Endodermal cell (in vitro differentiated cells): ENCODE results near the gene KAZN. TPM values are rescaled to one million over a fixed set of nuclear protein-coding genes. Genes with fewer than 3 reads are reported as not detected.
A peak's percentile ranks its signal among the peaks of the same experiment; 100 is the strongest.

Source experiments
- DNase-seq: peaks from one replicate; pipeline ENCODE4 v3.0.0-alpha.2; 2017
- H3K27ac ChIP-seq: 2 replicates; pipeline ENCODE4 v1.5.1; 2013; ENCODE audit warnings: mild to moderate bottlenecking, low read depth, low read length, moderate library complexity
- H3K27me3 ChIP-seq: 2 replicates; pipeline ENCODE4 v1.6.1; 2013; ENCODE audit warnings: mild to moderate bottlenecking, low read length, moderate library complexity; ENCODE audit not compliant: insufficient read depth, control insufficient read depth, poor library complexity, severe bottlenecking
- H3K36me3 ChIP-seq: 2 replicates; pipeline ENCODE4 v1.7.0; 2013; ENCODE audit warnings: mild to moderate bottlenecking, low read length, moderate library complexity; ENCODE audit not compliant: control insufficient read depth, insufficient read depth
- H3K4me1 ChIP-seq: one replicate; pipeline ENCODE4 v1.7.0; 2013; ENCODE audit warnings: low read length; ENCODE audit not compliant: control insufficient read depth, insufficient read depth
- H3K4me3 ChIP-seq: 2 replicates; pipeline ENCODE4 v1.5.1; 2013; ENCODE audit warnings: mild to moderate bottlenecking, low read length, moderate library complexity
- H3K9ac ChIP-seq: 2 replicates; pipeline ENCODE4 v1.6.1; 2013; ENCODE audit warnings: mild to moderate bottlenecking, low read length, moderate library complexity; ENCODE audit not compliant: poor library complexity, severe bottlenecking; ENCODE audit errors: extremely low read depth
- H3K9me3 ChIP-seq: 2 replicates; pipeline ENCODE4 v1.6.1; 2013; ENCODE audit warnings: mild to moderate bottlenecking, low read length, moderate library complexity; ENCODE audit not compliant: control insufficient read depth
- H3K27ac Mint-ChIP-seq: 2 replicates; pipeline ENCODE4 v1.8.0; 2020; ENCODE audit warnings: mixed read lengths
- H3K27me3 Mint-ChIP-seq: 2 replicates; pipeline ENCODE4 v1.8.0; 2021; ENCODE audit warnings: mild to moderate bottlenecking, mixed read lengths; ENCODE audit not compliant: insufficient read depth
- H3K36me3 Mint-ChIP-seq: 2 replicates; pipeline ENCODE4 v1.8.0; 2020; ENCODE audit warnings: low read depth, mixed read lengths
- H3K4me1 Mint-ChIP-seq: 2 replicates; pipeline ENCODE4 v1.8.0; 2020; ENCODE audit warnings: mixed read lengths
- H3K4me3 Mint-ChIP-seq: 2 replicates; pipeline ENCODE4 v1.8.0; 2020; ENCODE audit warnings: mild to moderate bottlenecking, moderate library complexity, mixed read lengths
- H3K9me3 Mint-ChIP-seq: 2 replicates; pipeline ENCODE4 v1.8.0; 2020; ENCODE audit warnings: mild to moderate bottlenecking, mixed read lengths
- WGBS, 2 experiments: methylation state at CpG; one replicate each; pipeline versions ENCODE4 v1.1.5 to v1.1.7; 2013; ENCODE audit warnings: missing lambda C conversion rate in 2 of 2, mixed read lengths in 1 of 2; ENCODE audit not compliant: insufficient coverage in 1 of 2, insufficient read length in 1 of 2; 5-methylcytosine and 5-hydroxymethylcytosine counted together
- total RNA-seq, 2 donors: library from RNA; stranded (reverse); fragmentation: NEBNext Ultra II Directional in 1 of 2; extraction: Animal tissue kit (Norgen Biotek cat#: 25700) in 1 of 2; gene quantifications; 2 replicates in 1 of 2; 3 replicates in 1 of 2; pipeline ENCODE4 v1.2.1, GENCODE V29; 2021
- TF ChIP-seq, protein P1 (sequence below): fragments of 200-600 bp; sonication (generic); conservative IDR thresholded peaks from 2 replicates; pipeline ENCODE4 v1.5.0; 2021; ENCODE audit warnings: antibody characterized with exemption, mild to moderate bottlenecking

KAZN gene
- total RNA-seq, 2 donors from 2014 or later = 12.4 to 13.9 TPM

DNA sequence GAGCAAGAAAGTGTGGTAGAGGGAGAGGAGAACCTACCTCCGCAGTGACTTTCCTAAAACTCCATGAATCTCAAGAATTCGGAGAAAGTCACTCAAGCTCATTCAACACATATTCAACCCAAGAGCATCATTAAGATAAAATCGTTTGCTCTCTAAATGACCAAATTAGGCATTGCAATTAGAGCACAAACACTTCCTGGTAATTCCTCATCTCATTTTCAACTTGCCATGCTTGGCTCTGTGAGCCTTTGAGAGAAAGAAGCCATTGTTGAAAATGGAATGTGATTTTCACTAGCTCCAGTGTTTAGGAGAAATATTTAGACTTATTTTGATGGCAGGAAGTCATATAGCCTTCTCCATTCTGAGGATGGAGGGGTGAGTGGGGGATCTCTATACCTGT lies 52.5 kb downstream of the KAZN start:
- H3K4me1 ChIP-seq = peaks cover 24% of the 10 kb centered on the region
- WGBS, 2 experiments = 50% methylated on average over 1 to 3 of the region's 3 CpGs
- Mint-ChIP-seq H3K36me3 (no peaks in the 10 kb centered on the region), H3K27ac (peak overlapping the region; percentile 33), H3K4me3 (no peak overlapping the region), H3K4me1 (peaks cover 51% of the 10 kb centered on the region), H3K27me3 (no peaks in the 10 kb centered on the region), H3K9me3 (peaks cover under 1% of the 10 kb centered on the region)
- no peaks in the 10 kb centered on the region for H3K36me3 ChIP-seq
- no peak overlapping the region for H3K27ac ChIP-seq
- H3K27me3 ChIP-seq = no peaks in the 10 kb centered on the region
- H3K9me3 ChIP-seq = no peaks in the 10 kb centered on the region
- TF ChIP-seq, protein P1, sequence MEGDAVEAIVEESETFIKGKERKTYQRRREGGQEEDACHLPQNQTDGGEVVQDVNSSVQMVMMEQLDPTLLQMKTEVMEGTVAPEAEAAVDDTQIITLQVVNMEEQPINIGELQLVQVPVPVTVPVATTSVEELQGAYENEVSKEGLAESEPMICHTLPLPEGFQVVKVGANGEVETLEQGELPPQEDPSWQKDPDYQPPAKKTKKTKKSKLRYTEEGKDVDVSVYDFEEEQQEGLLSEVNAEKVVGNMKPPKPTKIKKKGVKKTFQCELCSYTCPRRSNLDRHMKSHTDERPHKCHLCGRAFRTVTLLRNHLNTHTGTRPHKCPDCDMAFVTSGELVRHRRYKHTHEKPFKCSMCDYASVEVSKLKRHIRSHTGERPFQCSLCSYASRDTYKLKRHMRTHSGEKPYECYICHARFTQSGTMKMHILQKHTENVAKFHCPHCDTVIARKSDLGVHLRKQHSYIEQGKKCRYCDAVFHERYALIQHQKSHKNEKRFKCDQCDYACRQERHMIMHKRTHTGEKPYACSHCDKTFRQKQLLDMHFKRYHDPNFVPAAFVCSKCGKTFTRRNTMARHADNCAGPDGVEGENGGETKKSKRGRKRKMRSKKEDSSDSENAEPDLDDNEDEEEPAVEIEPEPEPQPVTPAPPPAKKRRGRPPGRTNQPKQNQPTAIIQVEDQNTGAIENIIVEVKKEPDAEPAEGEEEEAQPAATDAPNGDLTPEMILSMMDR = no peak
- DNase-seq = no peak
- H3K9ac ChIP-seq = no peak overlapping the region
- H3K4me3 ChIP-seq = peak overlapping the region; percentile 8

DNA sequence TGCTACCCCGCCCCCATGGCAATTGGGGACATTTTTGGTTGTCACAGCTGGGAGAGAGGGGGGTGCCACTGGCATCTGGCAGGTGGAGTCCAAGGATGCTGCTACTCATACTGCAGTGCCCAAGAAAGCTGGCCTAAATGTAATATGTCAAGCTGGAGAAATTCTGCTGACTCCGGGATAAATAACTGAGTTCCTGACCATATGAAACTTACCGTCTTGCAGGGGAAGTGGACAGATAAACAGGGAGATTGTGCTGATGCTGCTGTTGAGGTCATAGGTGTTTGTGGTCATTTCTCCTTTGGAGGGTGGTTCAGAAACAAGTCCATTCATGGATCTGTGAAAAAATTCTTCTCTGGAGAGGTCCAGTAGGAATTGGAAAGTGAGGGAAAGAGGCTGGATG lies 54.4 kb downstream of the KAZN start:
- Histone ChIP-seq H3K4me1 (peaks cover 27% of the 10 kb centered on the region), H3K4me3 (no peak overlapping the region), H3K9me3 (no peaks in the 10 kb centered on the region), H3K27me3 (no peaks in the 10 kb centered on the region), H3K36me3 (no peaks in the 10 kb centered on the region), H3K9ac (no peak overlapping the region), H3K27ac (no peak overlapping the region)
- Mint-ChIP-seq H3K27me3 (no peaks in the 10 kb centered on the region), H3K4me1 (peaks cover 50% of the 10 kb centered on the region), H3K9me3 (no peaks in the 10 kb centered on the region), H3K27ac (no peak overlapping the region), H3K4me3 (no peak overlapping the region), H3K36me3 (no peaks in the 10 kb centered on the region)
- TF ChIP-seq, protein P1 = no peak
- DNase-seq = no peak
- 97% methylated on average over 3 of the region's 3 CpGs for WGBS, 2 experiments

DNA sequence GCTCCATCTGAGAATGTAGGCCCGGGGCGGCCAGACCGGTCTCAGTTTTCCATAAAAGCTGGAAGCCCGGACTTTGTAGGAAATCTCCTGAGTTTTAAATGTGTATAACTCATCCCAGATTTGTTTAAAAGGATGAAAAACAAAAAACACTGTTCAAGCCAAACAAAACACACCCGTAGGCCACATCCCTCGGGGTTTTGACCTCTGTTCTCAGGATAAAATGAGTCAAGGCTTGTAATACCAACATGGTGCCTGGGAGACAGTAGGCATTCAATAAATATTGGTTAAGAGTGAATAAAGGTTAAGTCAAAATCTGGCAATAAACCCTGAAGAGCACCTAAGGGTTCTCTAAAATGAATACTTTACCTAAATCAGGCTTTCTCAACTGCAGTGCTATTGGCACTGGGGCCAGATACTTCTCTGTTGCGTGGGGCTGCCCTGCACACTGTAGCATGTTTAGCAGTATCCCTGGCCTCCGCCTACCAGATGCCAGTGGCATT lies 55.0 kb downstream of the KAZN start:
- H3K27me3 Mint-ChIP-seq = no peaks in the 10 kb centered on the region
- WGBS, 2 experiments = 96 to 98% methylated on average over 4 to 8 of the region's 8 CpGs
- no peaks in the 10 kb centered on the region for H3K9me3 Mint-ChIP-seq
- H3K4me1 Mint-ChIP-seq = peaks cover 48% of the 10 kb centered on the region
- DNase-seq = no peak
- Histone ChIP-seq H3K27me3 (no peaks in the 10 kb centered on the region), H3K4me1 (peaks cover 27% of the 10 kb centered on the region), H3K36me3 (no peaks in the 10 kb centered on the region), H3K4me3 (no peak overlapping the region), H3K9me3 (no peaks in the 10 kb centered on the region), H3K27ac (no peak overlapping the region), H3K9ac (no peak overlapping the region)
- H3K27ac Mint-ChIP-seq = no peak overlapping the region
- no peaks in the 10 kb centered on the region for H3K36me3 Mint-ChIP-seq
- H3K4me3 Mint-ChIP-seq = no peak overlapping the region
- TF ChIP-seq, protein P1 = no peak
